ENCODE data around the gene DOK3. TPM values are rescaled to one million over a fixed set of nuclear protein-coding genes. Genes with fewer than 3 reads are reported as not detected.

Gene DOK3
- polyA plus RNA-seq, 1 donor (not counting 4 experiments of a cell fraction or from before 2014, with no cell fraction given) = 1.7 TPM

DNA sequence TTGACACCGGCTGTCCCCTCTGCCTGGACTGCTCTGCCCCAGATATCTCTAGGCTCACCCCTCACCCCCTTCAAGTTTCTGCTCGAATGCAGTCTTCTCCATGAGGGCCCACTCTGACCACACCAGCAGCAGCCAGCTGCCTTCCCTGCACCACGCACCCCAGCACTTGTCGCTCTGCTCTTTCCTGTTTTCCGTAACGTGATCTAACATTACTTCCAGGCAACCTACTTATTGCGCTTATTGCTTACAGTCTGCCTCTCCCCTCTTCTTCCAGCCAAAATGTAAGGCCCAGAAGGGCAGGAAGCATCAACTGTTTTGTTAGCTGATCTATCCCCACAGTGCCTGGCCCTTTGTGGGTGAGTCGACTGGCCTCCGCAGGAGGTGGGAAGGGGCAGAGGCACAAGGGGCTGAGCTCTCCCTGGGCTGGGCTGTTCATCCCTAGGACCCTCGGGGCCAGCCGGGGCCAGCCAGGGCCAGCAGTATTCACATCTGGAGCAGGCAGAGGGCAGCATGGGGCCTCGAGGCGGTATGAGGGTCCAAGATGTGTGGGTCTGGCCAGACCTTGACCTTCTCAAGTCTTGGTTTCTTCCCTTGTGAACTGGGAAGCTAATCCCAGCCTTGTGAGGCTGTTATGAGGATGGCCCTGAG lies 24.6 kb downstream of the DOK3 start:
- Histone ChIP-seq H3K79me2 (ENCODE audit: control insufficient read depth, insufficient read depth, low read length) (peaks cover 3% of the 10 kb centered on the region), H3K9ac (ENCODE audit: control insufficient read depth, extremely low read depth, insufficient read depth, low read length) (no peak overlapping the region), H3K27me3 (ENCODE audit: control insufficient read depth, extremely low read depth, insufficient read depth, low read length) (no peaks in the 10 kb centered on the region), H3K4me1 (ENCODE audit: control insufficient read depth, extremely low read depth, insufficient read depth, low read length) (no peaks in the 10 kb centered on the region), H3K4me3 (ENCODE audit: control insufficient read depth in 2 of 3, extremely low read depth in 1 of 3, insufficient read depth in 2 of 3, low read depth in 1 of 3, low read length in 3 of 3) (no peak overlapping the region), H4K20me1 (ENCODE audit: control insufficient read depth, extremely low read depth, insufficient read depth, low read length) (peaks cover 4% of the 10 kb centered on the region), H3K27ac (ENCODE audit: control insufficient read depth, insufficient read depth, low read length) (no peak overlapping the region), H3K9me1 (ENCODE audit: control insufficient read depth, extremely low read depth, insufficient read depth, low read length) (no peaks in the 10 kb centered on the region), H2AFZ (ENCODE audit: control insufficient read depth, low read length) (no peak overlapping the region), H3K4me2 (ENCODE audit: control insufficient read depth, extremely low read depth, insufficient read depth, low read depth, low read length) (no peak overlapping the region), H3K36me3 (ENCODE audit: control insufficient read depth in 2 of 2, extremely low read depth in 1 of 2, insufficient read depth in 2 of 2, low read length in 2 of 2) (peaks cover 41 to 48% of the 10 kb centered on the region in 2 experiments), H3K9me3 (ENCODE audit: control insufficient read depth, low read depth, low read length) (no peaks in the 10 kb centered on the region)
- TF ChIP-seq EZH2 (IDR thresholded peaks at IDR 0.05; ENCODE audit: low read length) = no peak
- TF ChIP-seq, protein P1, sequence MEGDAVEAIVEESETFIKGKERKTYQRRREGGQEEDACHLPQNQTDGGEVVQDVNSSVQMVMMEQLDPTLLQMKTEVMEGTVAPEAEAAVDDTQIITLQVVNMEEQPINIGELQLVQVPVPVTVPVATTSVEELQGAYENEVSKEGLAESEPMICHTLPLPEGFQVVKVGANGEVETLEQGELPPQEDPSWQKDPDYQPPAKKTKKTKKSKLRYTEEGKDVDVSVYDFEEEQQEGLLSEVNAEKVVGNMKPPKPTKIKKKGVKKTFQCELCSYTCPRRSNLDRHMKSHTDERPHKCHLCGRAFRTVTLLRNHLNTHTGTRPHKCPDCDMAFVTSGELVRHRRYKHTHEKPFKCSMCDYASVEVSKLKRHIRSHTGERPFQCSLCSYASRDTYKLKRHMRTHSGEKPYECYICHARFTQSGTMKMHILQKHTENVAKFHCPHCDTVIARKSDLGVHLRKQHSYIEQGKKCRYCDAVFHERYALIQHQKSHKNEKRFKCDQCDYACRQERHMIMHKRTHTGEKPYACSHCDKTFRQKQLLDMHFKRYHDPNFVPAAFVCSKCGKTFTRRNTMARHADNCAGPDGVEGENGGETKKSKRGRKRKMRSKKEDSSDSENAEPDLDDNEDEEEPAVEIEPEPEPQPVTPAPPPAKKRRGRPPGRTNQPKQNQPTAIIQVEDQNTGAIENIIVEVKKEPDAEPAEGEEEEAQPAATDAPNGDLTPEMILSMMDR (optimal IDR thresholded peaks at IDR 0.05 in 1 of 3, IDR thresholded peaks at IDR 0.05 in 1 of 3, conservative IDR thresholded peaks at IDR 0.05 in 1 of 3; ENCODE audit: extremely low read depth in 1 of 3, insufficient read depth in 2 of 3, low read length in 3 of 3) = no peak
- DNase-seq (ENCODE audit: low read depth, low spot score) (no peak), FAIRE-seq (no peak)
- dilution Hi-C loops (cut with MboI; ENCODE audit: extremely low pct_ligation_motif_present, low sequenced_read_pairs) = no loop called here

DNA sequence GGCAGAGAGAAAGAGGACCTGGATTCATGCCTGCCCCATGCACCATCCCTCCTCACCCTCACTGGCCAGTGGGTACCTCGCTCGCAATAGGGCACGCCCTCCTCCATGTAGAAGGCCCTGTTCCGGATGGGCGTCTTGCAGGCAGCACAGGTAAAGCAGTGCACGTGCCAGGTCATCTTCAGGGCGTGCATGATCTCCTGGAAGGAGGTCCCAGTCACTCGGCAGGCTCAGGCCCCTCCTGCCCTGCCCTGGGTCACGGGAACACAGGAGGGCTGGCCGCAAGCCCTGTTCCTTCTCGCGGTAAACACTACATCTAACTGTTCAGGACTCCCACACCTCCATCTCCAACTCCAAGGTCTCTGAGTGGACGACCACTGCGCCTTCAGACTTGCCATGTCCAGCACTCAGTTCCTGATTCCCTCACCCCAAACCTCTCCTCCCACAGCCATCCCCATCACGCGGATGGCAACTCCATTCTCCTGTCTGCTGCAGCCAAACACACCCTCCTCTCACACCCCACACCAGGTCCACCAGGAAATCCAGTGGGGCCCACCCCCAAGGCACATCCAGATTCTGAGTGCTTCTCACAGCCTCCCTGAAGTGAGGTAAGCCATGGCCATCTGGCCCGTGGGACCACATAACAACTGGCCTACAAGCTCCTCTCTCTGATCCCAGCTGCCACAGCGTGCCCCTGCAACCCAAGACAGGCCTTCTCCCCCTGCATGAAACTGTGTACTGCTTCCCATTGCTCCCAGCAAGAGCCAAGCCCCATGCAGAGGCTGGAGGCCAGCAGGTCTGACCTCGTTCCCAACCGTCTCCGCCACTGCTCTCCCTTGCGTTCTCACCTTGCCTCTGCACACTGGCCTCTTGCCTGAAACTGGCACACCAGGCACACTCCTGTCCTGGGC lies 25.4 kb downstream of the DOK3 start:
- TF ChIP-seq, protein P1 (optimal IDR thresholded peaks at IDR 0.05 in 1 of 3, IDR thresholded peaks at IDR 0.05 in 1 of 3, conservative IDR thresholded peaks at IDR 0.05 in 1 of 3; ENCODE audit: extremely low read depth in 1 of 3, insufficient read depth in 2 of 3, low read length in 3 of 3) = no peak
- no peak for TF ChIP-seq EZH2 (IDR thresholded peaks at IDR 0.05; ENCODE audit: low read length)
- H3K9me1 ChIP-seq (ENCODE audit: control insufficient read depth, extremely low read depth, insufficient read depth, low read length) = no peaks in the 10 kb centered on the region
- no peak overlapping the region for H2AFZ ChIP-seq (ENCODE audit: control insufficient read depth, low read length)
- H3K9ac ChIP-seq (ENCODE audit: control insufficient read depth, extremely low read depth, insufficient read depth, low read length) = no peak overlapping the region
- DNase-seq (ENCODE audit: low read depth, low spot score) (no peak), FAIRE-seq (no peak)
- no peaks in the 10 kb centered on the region for H3K79me2 ChIP-seq (ENCODE audit: control insufficient read depth, insufficient read depth, low read length)
- no peaks in the 10 kb centered on the region for H3K9me3 ChIP-seq (ENCODE audit: control insufficient read depth, low read depth, low read length)
- dilution Hi-C loops (cut with MboI; ENCODE audit: extremely low pct_ligation_motif_present, low sequenced_read_pairs) = no loop called here
- H3K36me3 ChIP-seq (ENCODE audit: control insufficient read depth in 2 of 2, extremely low read depth in 1 of 2, insufficient read depth in 2 of 2, low read length in 2 of 2) = peaks cover 36 to 43% of the 10 kb centered on the region in 2 experiments
- H4K20me1 ChIP-seq (ENCODE audit: control insufficient read depth, extremely low read depth, insufficient read depth, low read length) = peaks cover 2% of the 10 kb centered on the region
- H3K27ac ChIP-seq (ENCODE audit: control insufficient read depth, insufficient read depth, low read length) = no peak overlapping the region
- H3K4me3 ChIP-seq (ENCODE audit: control insufficient read depth in 2 of 3, extremely low read depth in 1 of 3, insufficient read depth in 2 of 3, low read depth in 1 of 3, low read length in 3 of 3) = no peak overlapping the region
- H3K27me3 ChIP-seq (ENCODE audit: control insufficient read depth, extremely low read depth, insufficient read depth, low read length) = no peaks in the 10 kb centered on the region
- no peak overlapping the region for H3K4me2 ChIP-seq (ENCODE audit: control insufficient read depth, extremely low read depth, insufficient read depth, low read depth, low read length)
- H3K4me1 ChIP-seq (ENCODE audit: control insufficient read depth, extremely low read depth, insufficient read depth, low read length) = peaks cover 4% of the 10 kb centered on the region
